GM19467 (cell line): Measurements from ENCODE around the gene CPEB3.

Experiments
- ATAC-seq: cut with Tn5 transposase; IDR thresholded peaks from one replicate; pipeline ENCODE4 v1.9.1; 2021; ENCODE audit warnings: mild to moderate bottlenecking, moderate library complexity; ENCODE audit not compliant: unreplicated experiment

The CPEB3 gene

DNA sequence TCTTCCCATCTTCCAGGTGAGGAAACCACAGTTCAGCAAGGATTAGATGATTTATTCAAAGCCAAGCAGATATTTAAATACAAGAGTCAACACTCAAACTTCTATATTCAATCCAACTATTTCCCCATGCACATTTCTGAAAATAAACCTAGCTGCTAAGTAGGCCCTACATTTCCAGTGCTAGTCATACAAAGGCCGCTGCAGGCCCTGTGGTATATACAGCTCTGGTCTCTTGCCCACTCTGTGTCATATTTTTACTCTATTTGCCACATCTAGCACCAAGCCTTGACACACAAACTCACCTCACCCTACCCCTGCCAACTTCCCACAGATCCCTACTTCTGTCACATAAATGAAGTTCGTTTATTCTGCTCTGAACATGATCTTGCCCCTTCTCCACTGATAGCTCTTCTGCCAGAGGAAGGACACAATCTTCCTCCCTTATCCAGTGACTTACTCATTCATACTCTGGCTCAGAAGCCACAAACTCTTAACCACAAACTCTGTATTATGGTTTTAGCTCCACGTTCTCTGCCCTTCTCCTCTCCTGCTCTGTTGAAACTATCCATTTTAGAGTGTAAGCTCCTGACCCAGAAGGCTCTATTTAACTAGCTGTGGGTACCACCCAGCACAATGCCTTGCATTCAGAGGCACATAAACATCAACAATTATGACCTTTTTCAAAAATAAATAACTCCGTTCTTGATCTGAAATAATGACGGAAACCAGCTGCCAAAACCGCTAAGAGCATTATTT is 180.7 kb downstream of the CPEB3 start:
- no peak for ATAC-seq

DNA sequence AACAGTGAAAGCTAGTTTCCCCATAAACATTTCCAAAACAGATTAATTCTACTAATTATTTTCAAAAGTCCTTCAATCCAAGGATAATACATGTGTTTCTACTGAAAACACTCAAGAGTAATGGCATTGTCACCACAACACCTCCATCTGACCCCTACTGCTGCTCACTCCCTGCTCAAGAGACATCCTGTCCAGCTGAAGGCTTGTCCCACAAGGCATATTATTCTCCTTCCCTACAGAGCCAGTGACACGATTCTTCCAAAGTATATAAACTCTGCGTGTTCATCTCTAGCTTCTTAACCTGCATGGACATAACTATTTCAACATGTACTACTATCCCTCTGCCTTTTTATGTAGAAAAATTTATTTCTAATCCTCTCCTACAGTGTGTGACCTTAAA is 182.1 kb downstream of the CPEB3 start:
- ATAC-seq: no peak

DNA sequence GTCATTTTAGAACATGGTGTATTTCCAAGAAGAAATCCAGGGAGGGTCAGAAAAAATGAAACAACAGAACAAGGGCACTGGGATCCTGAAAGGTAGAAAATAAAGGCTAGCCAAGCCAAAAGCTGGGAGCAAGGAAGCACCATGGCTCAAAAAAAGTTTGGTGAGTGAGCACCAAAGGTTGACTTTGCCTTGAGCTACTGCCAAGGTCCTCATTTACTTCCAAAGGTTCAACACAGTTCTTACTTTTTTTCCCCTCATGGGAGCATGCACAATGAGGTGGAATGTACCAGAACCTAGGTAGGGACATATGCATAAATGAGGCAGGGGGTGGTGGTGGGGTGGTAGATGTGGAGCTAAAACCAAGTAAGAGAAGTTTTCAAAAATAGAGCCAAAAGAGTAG is 182.8 kb downstream of the CPEB3 start:
- no peak for ATAC-seq

DNA sequence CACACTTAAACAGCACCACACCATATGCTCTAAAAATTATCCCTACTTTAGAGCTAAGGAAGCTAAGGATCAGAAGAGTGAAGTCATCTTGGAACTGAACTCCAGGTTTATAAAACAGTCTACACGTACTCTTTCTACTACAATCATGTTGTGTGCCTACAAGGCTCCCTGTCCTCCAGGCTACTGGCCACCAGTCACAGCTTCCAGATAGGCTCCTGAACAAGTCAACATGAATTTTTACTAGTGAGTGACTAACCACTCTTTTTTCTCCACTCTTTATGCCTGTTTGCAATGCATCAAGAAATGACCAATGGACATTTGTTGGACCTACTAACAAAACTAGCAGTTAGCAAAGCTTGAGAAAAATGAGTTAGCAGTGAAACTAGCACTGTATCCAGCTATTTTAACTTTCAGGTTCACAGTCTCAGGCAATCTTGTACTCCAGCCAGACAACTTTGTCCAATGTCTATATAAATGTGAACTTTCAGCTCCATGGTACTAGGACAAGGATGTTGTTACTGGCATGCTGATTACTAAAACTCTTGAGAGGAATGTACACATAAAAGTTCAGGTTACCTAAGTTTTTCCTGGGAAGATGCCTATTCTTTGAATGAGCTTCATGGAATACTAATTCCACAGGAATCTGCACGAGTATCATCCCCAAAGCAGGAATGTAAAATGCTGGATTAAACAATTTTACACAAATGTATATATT is 187.3 kb downstream of the CPEB3 start:
- ATAC-seq: no peak

DNA sequence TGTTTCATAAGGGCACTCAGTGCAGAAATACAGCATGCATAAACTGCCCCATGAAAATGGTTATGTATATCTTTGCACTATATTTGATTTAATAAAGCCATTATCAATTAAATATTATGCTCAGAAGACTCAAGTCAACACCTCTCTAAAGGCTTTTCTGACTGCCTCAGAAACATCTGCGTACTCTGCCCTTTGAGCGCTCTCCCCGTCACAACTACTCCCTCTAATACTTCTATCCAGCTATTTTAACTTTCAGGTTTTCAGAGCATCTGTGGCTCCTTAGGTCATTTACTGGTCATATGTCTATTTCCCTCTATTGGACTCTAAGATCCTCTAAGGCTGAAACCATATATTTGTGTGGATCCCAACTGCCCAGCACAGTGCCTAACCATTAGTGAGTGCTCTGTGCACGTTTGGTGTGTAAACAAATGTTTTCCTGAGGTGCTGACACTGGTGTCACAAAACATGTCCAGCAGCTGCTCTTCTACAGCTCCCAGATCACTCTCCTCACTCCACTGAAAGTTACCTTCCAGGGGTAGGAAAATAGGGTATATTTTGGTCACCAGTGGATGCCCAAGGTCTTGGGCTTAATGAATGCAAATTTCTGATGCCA is 188.2 kb downstream of the CPEB3 start:
- ATAC-seq: no peak

DNA sequence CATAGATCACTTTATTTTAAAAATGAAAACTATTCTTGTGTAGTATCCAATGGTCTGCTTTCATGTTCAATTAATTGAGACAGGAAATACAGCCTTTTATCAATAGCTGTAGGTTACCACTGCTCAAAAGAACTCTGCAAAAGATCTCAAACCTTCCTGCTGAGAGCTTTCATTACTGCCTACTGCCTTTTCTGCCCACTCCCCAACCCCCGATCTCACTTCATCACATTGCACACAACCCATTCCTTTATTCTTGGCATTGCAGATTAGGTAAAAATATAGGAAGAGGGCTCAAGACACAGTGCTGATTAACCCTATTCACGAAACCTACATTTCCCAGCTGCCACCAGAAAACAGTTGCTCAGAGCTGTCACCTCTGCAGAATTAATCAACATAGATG is 195.9 kb downstream of the CPEB3 start:
- no peak for ATAC-seq

DNA sequence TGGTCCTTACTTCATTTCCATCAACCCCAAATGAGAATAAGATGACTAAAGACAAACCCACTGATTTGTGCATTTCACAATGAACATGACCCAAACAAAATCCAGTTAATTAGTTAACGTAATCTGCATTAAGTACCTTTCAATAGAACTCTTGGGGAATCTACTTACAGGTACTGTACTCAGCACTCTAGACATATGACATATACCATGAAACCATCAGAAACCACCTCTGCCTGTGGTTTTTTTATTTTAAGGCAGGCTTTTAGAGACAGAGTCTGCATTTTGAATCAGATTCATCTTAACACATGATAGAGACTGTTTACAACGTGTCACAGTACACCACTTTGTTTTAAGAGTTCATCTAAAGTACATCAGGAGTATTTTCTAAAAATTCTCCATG is 198.9 kb downstream of the CPEB3 start:
- ATAC-seq: no peak

DNA sequence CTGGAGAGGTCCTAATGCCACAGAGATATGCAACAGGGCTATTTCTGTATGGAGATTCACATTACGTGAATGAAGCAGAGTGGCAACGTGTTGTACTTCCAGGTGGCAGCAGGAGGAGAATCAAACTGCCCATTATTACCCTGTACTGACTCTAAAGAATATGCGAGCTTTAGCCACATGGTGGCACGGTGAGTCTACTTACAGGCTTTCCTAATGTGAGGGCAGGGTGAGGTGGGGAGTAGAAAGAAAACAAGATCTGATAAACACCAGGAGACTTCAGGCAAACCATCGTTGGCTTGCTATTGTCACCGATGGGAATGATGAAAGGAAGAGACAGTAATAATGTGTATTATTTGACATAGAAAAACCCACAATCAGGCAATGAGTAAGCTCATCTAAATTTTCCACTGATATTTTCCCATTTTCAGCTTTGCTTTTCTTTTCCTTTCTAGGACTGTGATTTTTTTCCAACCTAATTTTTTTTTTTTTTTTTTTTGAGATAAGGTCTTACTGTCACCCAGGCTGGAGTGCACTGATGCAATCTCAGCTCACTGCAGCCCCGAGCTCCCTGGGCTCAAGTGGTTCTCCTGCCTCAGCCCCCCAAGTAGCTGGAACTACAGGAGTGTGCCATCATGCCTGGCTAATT is 203.0 kb downstream of the CPEB3 start:
- peak; percentile 89 for ATAC-seq

DNA sequence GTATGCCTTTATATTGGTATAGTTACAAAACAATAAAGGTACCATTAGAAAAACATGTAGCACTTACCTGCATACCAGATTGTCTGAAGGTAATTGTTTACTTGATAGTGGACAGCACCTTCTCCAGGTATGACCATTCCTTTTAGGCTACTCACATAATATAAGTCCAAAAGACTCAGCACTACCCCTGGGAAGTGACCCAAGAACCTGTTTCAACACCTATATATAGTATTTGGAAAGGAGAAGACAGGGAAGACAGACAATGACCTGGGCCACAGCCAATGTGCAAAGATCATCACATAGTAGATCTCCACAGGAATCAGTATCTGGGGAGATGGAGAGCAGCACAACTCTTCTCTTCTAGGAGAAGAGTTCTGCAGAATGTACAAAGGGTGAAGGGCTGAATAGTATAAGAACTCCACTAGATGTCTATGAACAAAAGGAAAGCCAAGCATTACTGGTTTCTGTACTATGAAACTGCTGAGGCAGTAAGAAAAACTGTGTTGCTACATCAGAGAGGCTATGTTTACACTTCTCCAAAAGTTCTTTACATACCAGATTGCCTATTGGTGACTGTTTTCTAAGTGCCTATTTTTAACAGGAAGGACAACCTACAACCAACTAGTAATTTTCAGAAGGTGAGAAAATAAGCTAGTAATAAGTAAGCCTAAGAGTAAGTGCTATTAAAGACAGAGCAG is 208.1 kb downstream of the CPEB3 start:
- no peak for ATAC-seq

DNA sequence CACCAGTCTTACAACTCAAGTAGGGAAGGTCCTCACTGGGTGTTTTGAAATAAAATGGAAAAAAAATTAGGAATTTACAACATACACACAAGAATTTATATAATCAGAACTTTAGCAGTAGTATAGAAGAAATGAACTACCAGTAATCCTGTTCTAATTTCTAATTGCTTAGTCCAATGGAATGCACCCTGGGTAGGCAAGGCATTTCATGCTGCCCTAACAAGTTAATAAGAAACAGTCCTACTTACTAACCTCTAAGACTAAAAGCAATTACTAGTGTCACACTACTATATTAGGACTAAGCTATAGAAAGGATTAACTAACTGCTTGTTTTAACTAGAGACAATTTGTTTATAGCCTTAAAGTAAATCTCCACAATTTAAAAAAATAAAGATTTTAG is 209.2 kb downstream of the CPEB3 start:
- no peak for ATAC-seq

DNA sequence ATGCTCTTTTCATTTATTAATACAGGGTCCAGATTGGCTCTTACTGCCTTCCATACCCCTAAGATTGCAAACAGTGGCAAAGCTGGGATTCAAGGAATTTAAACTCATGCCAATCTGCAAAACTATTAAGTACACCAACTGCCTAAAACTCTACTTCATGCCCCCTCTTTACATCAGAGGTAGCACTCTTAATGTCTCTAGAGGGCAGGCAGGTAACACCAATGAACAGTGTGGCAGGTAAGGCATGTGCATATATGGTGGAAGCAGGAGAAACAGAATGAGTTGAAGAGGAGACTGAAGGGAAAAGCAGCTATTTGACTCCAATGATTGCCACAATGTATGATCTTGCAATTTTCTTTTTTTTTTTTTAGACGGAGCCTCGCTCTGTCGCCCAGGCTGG is 210.6 kb downstream of the CPEB3 start:
- ATAC-seq: no peak

DNA sequence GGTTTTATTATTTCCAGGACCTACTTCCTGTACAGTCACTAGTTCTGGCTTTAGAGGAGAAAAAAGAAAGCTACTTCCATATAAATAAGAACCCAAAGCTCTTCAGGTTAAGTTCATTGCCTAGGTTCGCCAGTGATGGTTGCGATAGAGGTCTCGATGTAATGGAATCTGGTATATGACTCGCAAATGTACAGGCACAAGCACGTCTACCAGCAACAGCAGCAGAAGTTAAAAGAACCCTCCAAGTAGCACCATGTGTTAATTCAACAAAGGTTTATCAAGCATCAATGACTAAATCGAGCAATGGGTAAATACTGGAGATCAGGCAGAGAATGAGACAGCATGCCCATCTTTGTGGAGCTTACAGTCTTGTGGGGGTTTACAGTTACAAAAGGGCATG is 211.9 kb downstream of the CPEB3 start:
- no peak for ATAC-seq

DNA sequence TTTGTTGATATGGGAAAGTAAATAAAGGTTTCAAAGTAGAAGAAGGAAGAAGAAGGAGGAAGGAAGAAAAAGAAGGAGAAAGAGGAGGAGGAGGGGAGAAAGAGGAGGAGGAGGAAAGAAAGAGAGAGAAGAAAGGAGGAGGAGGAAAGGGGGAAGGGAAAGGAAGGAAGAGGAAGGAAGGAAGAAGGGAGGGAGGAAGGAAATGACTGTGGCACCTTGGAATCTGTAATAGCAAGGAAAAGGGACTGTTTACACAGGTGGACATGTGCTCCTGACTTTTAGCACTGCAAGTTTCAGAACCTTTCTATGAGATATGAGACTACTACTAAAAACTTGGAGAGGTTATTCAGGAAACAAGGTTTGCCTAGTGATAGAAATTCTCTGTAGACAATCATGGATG is 214.2 kb downstream of the CPEB3 start:
- no peak for ATAC-seq

DNA sequence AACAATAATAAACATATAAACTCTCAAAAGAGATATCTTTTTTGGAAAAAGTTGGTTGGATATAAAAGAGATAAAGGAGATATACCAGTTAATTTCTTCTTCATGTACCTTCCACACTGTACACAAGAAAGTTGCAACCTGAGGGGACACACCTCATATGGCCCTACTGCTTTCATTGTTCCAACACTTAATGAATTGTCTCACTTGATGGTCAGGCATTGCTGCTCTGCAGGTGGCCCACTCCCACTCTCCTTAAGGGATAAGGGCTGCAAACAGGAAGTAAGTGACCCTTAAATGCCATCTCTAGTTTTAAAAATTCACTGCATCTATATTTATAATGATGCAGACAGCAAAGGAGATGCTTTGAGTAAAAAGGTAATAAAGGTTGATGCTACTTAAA is 215.0 kb downstream of the CPEB3 start:
- no peak for ATAC-seq

DNA sequence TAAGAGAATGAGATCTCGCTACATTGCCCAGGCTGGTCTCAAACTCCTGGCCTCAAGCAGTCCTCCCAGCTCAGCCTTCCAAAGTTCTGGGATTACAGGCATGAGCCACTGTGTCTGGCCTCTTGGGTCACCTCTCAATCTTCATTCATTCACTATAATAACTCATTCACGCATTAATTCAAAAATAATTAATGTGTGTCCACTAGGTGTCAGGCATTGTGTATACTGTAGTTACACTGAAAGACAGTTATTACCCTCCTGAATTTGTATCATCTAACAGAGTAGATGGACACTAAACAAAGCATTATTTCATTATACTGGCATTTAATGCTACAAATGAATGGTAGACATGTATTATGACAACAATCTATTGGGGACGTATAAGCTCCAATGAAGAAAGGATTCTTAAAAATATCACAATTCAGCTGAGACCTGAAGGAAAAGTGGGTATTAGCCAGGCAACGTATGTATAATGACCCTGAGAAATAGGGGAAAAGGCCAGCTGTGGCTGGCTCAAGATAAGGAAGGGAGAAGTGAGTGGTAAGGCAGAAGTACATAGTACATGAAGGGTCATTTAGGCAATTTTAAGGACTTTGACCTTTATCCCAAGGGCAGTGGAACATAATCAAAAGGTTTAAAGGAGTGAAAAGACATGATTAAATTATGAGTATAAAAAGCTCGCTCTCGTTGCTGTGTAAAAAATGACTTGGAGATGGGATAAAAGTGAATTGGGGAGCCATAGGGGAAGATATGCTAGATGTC is 216.6 kb downstream of the CPEB3 start:
- ATAC-seq: no peak

DNA sequence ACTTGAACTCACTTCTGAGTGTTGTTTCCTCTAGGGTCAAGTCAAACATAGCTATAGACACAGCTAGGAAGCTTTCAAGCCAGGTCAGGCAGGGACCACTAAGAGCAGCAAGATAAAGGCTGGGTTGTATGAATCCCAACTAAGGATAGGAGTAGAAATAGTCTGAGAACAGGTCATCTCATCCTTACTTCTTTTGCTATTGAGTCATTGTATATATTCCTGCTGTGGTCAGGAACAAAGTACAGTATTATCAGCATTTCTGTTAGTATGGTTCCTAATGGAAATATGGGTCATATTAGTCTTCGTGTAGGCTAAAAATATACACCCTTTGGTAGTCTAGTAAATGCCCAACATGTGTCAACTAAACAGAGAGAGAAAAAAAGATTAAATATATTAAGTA is 222.0 kb downstream of the CPEB3 start:
- no peak for ATAC-seq

DNA sequence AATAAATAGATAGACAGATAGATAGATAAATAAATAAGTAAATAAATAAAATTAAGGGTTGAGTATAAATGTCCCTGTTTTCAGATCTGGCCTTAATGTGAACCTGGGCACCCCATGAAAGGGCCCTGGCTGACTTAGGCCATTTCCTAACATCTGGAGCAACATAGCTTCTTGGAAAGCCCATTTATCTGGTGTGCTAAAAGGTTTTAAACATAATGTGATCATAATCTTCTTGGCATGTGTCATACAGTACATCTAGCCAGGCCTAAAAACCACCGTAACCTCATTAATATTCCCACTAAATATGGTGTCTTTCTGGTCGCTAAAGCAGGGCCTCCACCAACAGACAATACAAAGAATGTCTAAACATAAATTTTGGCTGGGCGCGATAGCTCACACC is 224.5 kb downstream of the CPEB3 start:
- ATAC-seq: no peak

DNA sequence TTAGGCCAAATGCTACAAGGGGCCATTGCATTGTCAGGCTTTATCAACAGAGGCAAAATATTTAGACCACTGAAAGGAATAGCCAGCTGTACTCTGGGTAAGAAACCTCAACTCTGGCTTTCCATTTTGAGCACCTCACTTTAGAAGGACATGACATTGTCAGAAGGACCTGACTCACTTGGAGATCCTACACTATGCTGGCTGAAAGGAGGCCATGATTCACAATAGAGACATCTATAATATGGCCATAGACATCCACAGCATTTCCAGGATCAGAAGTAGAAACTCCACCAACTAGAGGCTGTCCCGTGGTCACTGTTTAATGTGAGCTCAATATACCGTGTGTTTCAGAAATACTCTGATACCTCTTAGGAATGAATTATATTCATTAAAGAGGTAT is 226.4 kb downstream of the CPEB3 start:
- no peak for ATAC-seq

DNA sequence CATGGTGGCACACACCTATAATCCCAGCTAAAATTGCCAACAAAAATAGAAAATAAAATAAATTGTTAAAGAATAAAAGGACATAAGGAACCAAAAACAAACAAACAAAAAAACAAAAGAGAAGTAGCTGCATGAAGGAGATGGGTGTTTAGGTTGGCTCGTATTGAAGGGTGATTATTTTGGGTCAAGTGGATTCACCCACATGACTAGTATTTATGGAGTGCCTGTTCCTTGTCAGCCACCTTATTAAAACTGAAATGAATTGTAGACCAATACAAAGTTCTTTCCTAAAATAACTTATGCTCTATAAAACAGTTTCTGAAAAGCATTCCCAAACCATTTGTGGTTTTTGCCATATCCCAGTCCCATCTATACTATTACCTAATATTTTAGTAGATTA is 228.6 kb downstream of the CPEB3 start:
- no peak for ATAC-seq

DNA sequence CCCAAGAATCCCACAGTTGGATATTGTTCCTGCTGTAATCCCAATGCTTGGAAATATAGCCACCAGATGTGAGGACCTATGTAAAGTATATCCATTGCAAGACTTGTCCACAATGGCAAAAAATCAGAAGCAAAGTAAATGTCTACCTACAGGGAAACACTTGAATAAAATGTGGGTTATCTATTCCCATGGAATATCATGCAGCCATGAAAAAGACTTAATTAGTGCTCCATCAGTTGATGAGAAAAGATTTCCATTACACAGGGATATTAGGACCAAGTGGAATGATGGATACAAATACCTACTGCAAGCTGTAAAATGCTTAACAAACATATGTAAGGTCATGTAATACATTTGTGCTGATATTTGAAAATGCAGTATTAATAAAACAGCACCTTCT is 236.1 kb downstream of the CPEB3 start:
- no peak for ATAC-seq
